Mesenteric fat pad (tissue), 1 donor: Measurements from ENCODE around the gene CD300LG. TPM values are rescaled to one million over a fixed set of nuclear protein-coding genes. Genes with fewer than 3 reads are reported as not detected.

ENCODE experiments used
- DNase-seq: peaks from one replicate; pipeline ENCODE4 v3.0.0-alpha.2; 2020; ENCODE audit warnings: low spot score
- total RNA-seq: library from RNA; stranded (reverse); fragmentation: NEBNext Ultra II Directional; extraction: Animal tissue kit (Norgen Biotek cat#: 25700); gene quantifications from one replicate; pipeline ENCODE4 v1.2.1, GENCODE V29; 2021
- donor health status: DM: yes; HTN: yes; CAD: no.

The CD300LG gene
- total RNA-seq, 1 donor from 2014 or later, result 121 TPM

- DNase-seq, result no peak
These were observed 58.5 kb downstream of the CD300LG start for GRCh38 chr17:43905400-43905984.

DNA sequence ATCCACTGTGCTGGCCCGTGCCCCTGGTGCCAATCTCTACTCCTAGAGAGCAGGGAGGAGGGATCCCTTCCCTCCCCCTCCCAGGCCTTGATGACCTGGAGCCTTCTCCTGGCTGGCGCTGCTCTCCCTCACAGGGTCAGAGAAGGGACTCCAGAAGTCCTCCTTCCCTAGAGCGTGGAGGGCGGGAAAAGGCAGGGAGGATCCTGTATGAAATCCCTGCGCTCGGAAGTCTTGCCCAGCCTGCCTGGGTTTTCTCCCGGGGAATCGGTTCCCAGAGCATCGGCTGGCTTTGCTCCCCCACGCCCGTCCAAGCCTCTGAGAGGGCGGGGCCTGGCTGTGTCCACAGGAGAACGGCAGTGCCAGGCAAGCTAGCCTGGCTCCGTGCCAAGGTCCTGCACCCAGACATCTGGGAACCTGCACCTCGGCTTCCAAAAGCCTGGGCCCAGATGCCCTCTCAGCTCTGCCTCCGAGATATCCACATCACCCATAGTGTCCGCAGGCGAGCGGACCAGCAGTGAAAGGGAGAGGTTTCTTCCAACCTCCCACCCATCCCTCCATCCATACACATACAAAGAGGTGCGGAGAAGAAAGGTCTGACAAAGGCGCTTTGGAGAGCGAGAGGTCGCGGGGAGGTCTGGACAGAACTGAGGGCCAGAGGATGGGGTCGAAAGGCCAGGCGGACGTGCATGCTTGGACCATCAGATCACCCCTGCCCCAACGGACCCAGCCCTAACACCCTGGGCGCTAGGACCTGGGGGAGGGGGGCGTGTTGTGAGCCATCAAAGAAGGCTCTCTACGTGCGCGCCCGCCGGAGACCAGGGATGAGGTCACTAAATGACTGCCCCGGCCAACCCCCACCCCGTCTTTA lies 59.2 kb downstream of the CD300LG start:
- DNase-seq, result no peak

GRCh38 chr17:43906951-43907424 lies 60.0 kb downstream of the CD300LG start:
- no peak for DNase-seq

DNA sequence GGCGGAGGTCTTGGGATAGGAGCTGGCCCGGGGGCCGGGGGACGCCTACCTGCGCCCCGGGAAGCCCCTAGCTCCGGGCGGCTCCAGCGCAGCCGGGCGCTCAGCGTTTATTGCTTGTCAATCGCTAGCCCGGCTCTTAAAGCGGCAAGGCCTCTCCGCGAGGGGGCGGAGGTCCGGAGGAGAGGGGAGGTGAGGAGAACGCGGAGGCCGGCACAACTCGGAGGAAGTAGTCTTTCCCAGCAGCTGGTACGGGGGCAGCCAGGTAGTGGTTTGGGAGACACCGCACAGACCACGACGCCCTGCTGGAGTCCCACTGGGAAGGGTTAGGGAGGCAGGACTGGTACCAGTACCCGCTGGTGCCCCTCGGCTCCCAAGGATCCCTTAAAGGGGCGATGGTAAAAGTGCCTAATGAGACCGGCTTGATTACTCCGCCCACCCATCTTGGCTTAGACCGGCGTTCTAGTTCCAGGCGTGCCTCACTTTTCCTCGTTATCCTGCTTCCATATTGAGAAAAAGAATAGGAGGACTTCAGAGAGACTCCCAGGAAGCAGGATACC lies 60.5 kb downstream of the CD300LG start, which contains the start of gene MPP2:
TSS of gene MPP2 (minus strand) at position 112 of the 557 bp plus-strand sequence. CDS start 3,076 bp downstream, outside the sequence.
- no peak for DNase-seq

- DNase-seq, result no peak
These were observed 61.2 kb downstream of the CD300LG start for GRCh38 chr17:43907998-43908721.

- no peak for DNase-seq
These were observed 62.7 kb downstream of the CD300LG start for GRCh38 chr17:43909537-43910231.

DNA sequence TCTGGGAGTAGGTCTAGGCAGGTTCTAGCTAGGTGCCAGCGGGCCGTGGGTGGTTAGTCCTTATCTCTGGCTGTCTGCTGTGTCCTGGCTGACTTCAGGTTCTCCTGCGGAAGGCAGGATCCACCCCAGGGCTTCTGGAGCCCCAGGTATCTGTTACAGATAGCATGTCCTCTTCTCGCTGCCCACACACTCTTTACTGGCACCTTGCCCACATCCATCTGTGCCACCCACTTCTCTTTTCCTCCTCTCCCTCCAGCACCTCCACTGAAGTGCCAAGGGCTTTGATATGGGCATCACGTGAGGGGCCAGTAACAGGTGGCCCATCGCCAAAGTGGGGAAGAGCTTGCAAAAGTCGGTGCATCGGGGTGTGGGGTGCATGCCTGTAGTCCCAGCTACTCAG lies 64.9 kb downstream of the CD300LG start:
- no peak for DNase-seq

DNA sequence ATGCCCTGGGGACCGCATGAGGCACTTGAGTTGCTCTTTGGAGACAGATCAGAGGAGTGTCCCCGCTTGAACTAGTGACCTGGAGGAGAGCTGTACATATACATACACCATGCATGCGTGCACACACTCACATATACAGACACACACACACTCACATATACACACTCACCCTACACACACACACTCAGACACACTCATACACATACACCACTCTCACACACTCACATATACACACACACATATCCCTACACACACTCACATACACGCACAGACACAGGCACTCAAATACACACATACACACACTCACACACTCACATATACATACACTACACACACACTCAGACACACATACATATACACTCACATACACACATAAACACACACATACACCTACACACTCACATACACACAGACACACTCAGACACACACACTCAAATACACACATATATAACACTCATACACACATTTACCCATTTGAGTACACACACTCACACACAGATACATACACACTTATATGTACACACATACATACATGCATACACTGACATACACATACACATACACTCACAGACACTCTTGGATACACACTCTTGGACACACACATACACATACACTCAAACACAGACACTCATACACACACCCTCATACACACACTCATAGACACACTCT lies 65.8 kb downstream of the CD300LG start:
- no peak for DNase-seq

Other genes with a start within 250 kb of the CD300LG start
- 25.3 TPM for gene MEOX1, start 185.3 kb upstream of the CD300LG start, total RNA-seq
- not detected for gene SOST, start 88.4 kb upstream of the CD300LG start, total RNA-seq
- gene DUSP3, start 68.2 kb upstream of the CD300LG start, total RNA-seq, result 103 TPM
- gene CFAP97D1, start 66.7 kb upstream of the CD300LG start, total RNA-seq, result not detected
- 22.3 TPM for gene MPP3, start 14.0 kb upstream of the CD300LG start, total RNA-seq
- gene MPP2, start 60.4 kb downstream of the CD300LG start, total RNA-seq, result 2.3 TPM
- gene PPY, start 95.3 kb downstream of the CD300LG start, total RNA-seq, result not detected
- not detected for gene PYY, start 106.8 kb downstream of the CD300LG start, total RNA-seq
- 0.80 TPM for gene NAGS, start 157.4 kb downstream of the CD300LG start, total RNA-seq
- gene TMEM101, start 167.8 kb downstream of the CD300LG start, total RNA-seq, result 15.4 TPM
- 55.4 TPM for gene LSM12, start 219.5 kb downstream of the CD300LG start, total RNA-seq
- gene G6PC3, start 223.6 kb downstream of the CD300LG start, total RNA-seq, result 56.7 TPM